AG10803 (cell line): ENCODE data around the gene DPF3.

Experiments
- DNase-seq: peaks from one replicate; pipeline ENCODE4 v3.0.0; 2010; ENCODE audit warnings: low read depth
- H3K4me3 ChIP-seq: 2 replicates; pipeline ENCODE4 v1.5.1; 2011; ENCODE audit warnings: mild to moderate bottlenecking, low read length, control low read depth
- CTCF ChIP-seq: conservative IDR thresholded peaks from 2 replicates; pipeline ENCODE4 v1.5.1; 2011; ENCODE audit warnings: mild to moderate bottlenecking, low read length, control low read depth, inconsistent platforms

Gene DPF3

GRCh38 chr14:72917094-72917802, 23.3 kb upstream of the DPF3 start:
- no peak for DNase-seq
- no peak for TF ChIP-seq CTCF
- no peak overlapping the region for H3K4me3 ChIP-seq

GRCh38 chr14:72916174-72916573, 22.3 kb upstream of the DPF3 start:
- TF ChIP-seq CTCF = no peak
- no peak overlapping the region for H3K4me3 ChIP-seq
- DNase-seq = no peak

GRCh38 chr14:72913809-72914208, 19.9 kb upstream of the DPF3 start:
- H3K4me3 ChIP-seq = no peak overlapping the region
- no peak for TF ChIP-seq CTCF
- DNase-seq = no peak

- DNase-seq = peak; percentile 72
- no peak overlapping the region for H3K4me3 ChIP-seq
- TF ChIP-seq CTCF = no peak
These were observed 15.3 kb upstream of the DPF3 start for GRCh38 chr14:72909163-72909562.

- DNase-seq = peak; percentile 48
- no peak overlapping the region for H3K4me3 ChIP-seq
- TF ChIP-seq CTCF = no peak
These were observed 14.0 kb upstream of the DPF3 start for GRCh38 chr14:72907886-72908285.

GRCh38 chr14:72906879-72907278, 13.0 kb upstream of the DPF3 start:
- H3K4me3 ChIP-seq = no peak overlapping the region
- no peak for TF ChIP-seq CTCF
- no peak for DNase-seq

- TF ChIP-seq CTCF = no peak
- peak; percentile 97 for DNase-seq
- no peak overlapping the region for H3K4me3 ChIP-seq
These were observed 12.4 kb upstream of the DPF3 start for GRCh38 chr14:72906316-72906715.
